WTC11 (cell line): ENCODE results near the gene KLHL1. TPM values are rescaled to one million over a fixed set of nuclear protein-coding genes. Genes with fewer than 3 reads are reported as not detected.

Experiments
- ATAC-seq: fragments of 200-7000 bp; cut with Tn5 transposase; 2 replicates; pipeline ENCODE4 v1.10.0; 2021; ENCODE audit warnings: mild to moderate bottlenecking, moderate library complexity
- CTCF ChIA-PET: fragments of 300-600 bp; sonication (Branson Sonifier 250); formaldehyde crosslinking; loops from one replicate; lab custom pipeline; 2021; ENCODE audit warnings: antibody characterized with exemption; lab: Charles Lee
- POLR2A ChIA-PET: fragments of 350-600 bp; sonication (Branson Sonifier 250); formaldehyde crosslinking; loops from one replicate; lab custom pipeline; 2021; ENCODE audit warnings: antibody characterized with exemption; lab: Charles Lee
- DNase-seq: peaks from one replicate; pipeline ENCODE4 v3.0.0; 2021; ENCODE audit warnings: low spot score
- H3K27ac Mint-ChIP-seq: 2 replicates; pipeline ENCODE4 v1.8.0; 2021; ENCODE audit warnings: mixed read lengths
- H3K27me3 Mint-ChIP-seq: 2 replicates; pipeline ENCODE4 v1.8.0; 2021; ENCODE audit warnings: low read depth, mild to moderate bottlenecking, moderate library complexity, mixed read lengths
- H3K36me3 Mint-ChIP-seq: 2 replicates; pipeline ENCODE4 v1.8.0; 2021; ENCODE audit warnings: mixed read lengths
- H3K4me1 Mint-ChIP-seq: 2 replicates; pipeline ENCODE4 v1.8.0; 2022; ENCODE audit warnings: mixed read lengths
- H3K4me3 Mint-ChIP-seq: 2 replicates; pipeline ENCODE4 v1.8.0; 2021; ENCODE audit warnings: mild to moderate bottlenecking, moderate library complexity, mixed read lengths
- H3K9me3 Mint-ChIP-seq: 2 replicates; pipeline ENCODE4 v1.8.0; 2021; ENCODE audit warnings: mixed read lengths
- ATF2 ChIP-seq: sonication (generic); formaldehyde crosslinking; IDR thresholded peaks from 2 replicates; pipeline ENCODE4 v1.8.1; 2022; ENCODE audit warnings: low read depth, missing genetic modification reagents, borderline replicate concordance
- ATF3 ChIP-seq: sonication (generic); formaldehyde crosslinking; conservative IDR thresholded peaks from 2 replicates; pipeline ENCODE4 v1.8.1; 2022; ENCODE audit warnings: mild to moderate bottlenecking, missing genetic modification reagents
- IRF2 ChIP-seq: sonication (generic); formaldehyde crosslinking; IDR thresholded peaks from 2 replicates; pipeline ENCODE4 v1.8.0; 2022; ENCODE audit warnings: low read depth, missing genetic modification reagents, borderline replicate concordance
- KAT7 ChIP-seq: sonication (generic); formaldehyde crosslinking; IDR thresholded peaks from 2 replicates; pipeline ENCODE4 v1.8.1; 2023; ENCODE audit warnings: missing genetic modification reagents, mild to moderate bottlenecking, borderline replicate concordance
- STAT6 ChIP-seq: sonication (generic); formaldehyde crosslinking; conservative IDR thresholded peaks from 2 replicates; pipeline ENCODE4 v1.8.1; 2023; ENCODE audit warnings: mild to moderate bottlenecking, low read depth, missing genetic modification reagents, moderate library complexity
- TCF7 ChIP-seq: sonication (generic); formaldehyde crosslinking; IDR thresholded peaks from 2 replicates; pipeline ENCODE4 v1.8.0; 2022; ENCODE audit warnings: mild to moderate bottlenecking, low read depth, missing genetic modification reagents, moderate library complexity
- TP53 ChIP-seq: sonication (generic); formaldehyde crosslinking; IDR thresholded peaks from 2 replicates; pipeline ENCODE4 v1.8.1; 2023; ENCODE audit warnings: mild to moderate bottlenecking, missing genetic modification reagents
- ZNF263 ChIP-seq: sonication (generic); formaldehyde crosslinking; IDR thresholded peaks from 2 replicates; pipeline ENCODE4 v1.8.1; 2022; ENCODE audit warnings: low read depth, mild to moderate bottlenecking, moderate library complexity, missing genetic modification reagents
- ZSCAN18 ChIP-seq: fragments of 250-450 bp; sonication (Bioruptor Pico); IDR thresholded peaks from 2 replicates; pipeline ENCODE4 v2.1.2; 2022; ENCODE audit warnings: mild to moderate bottlenecking, moderate library complexity
- total RNA-seq: library from RNA; stranded (reverse); gene quantifications from 3 replicates; pipeline ENCODE4 v1.2.3, GENCODE V29; 2021
- TF ChIP-seq, protein P1 (sequence below): fragments of 250-450 bp; sonication (Bioruptor Pico); IDR thresholded peaks from 2 replicates; pipeline ENCODE4 v1.9.0; 2021; ENCODE audit warnings: mild to moderate bottlenecking
- TF ChIP-seq, protein P2 (sequence below): sonication (generic); formaldehyde crosslinking; IDR thresholded peaks from 2 replicates; pipeline ENCODE4 v1.8.0; 2022; ENCODE audit warnings: missing genetic modification reagents
- TF ChIP-seq, protein P3 (sequence below): sonication (generic); formaldehyde crosslinking; IDR thresholded peaks from 2 replicates; pipeline ENCODE4 v1.8.1; 2022; ENCODE audit warnings: missing genetic modification reagents, borderline replicate concordance
- TF ChIP-seq, protein P4 (sequence below): sonication (generic); formaldehyde crosslinking; IDR thresholded peaks from 2 replicates; pipeline ENCODE4 v1.8.0; 2023; ENCODE audit warnings: missing genetic modification reagents, mild to moderate bottlenecking, borderline replicate concordance

KLHL1 gene
- total RNA-seq, 1 experiment from 2014 or later = not detected

DNA sequence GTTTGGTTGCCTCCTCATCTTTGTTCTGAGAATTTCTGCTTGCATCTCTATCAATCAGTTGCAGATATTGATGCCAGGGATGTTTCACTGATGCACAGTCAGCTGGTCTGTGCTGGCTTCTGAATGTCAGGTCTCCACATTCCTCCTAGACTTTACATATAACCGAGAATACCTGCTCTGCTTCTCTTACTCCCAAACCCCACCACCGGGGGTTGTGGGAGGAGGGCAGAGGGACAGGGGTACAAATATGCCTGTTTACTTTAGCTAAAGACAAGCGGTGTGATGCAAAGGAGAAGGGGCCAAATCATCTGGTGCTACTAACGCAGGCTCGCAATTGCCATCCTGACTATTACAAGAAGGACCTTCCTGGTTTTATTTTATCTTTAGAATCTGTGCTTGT lies 17.4 kb upstream of the KLHL1 start:
- no peak overlapping the region for H3K4me3 Mint-ChIP-seq
- peaks cover 8% of the 10 kb centered on the region for H3K4me1 Mint-ChIP-seq
- ChIA-PET CTCF (interaction anchor here (0.6 kb wide), 1 partner anchor 147 kb away, joined by 3 read pairs; no protein-coding TSS in a partner anchor), POLR2A (no interaction called here)
- no peak overlapping the region for H3K27ac Mint-ChIP-seq
- peak; percentile 90 for ATAC-seq
- H3K9me3 Mint-ChIP-seq = no peaks in the 10 kb centered on the region
- H3K36me3 Mint-ChIP-seq = no peaks in the 10 kb centered on the region
- no peak for TF ChIP-seq ATF2 (CRISPR knock-in tag)
- TF ChIP-seq, protein P1, sequence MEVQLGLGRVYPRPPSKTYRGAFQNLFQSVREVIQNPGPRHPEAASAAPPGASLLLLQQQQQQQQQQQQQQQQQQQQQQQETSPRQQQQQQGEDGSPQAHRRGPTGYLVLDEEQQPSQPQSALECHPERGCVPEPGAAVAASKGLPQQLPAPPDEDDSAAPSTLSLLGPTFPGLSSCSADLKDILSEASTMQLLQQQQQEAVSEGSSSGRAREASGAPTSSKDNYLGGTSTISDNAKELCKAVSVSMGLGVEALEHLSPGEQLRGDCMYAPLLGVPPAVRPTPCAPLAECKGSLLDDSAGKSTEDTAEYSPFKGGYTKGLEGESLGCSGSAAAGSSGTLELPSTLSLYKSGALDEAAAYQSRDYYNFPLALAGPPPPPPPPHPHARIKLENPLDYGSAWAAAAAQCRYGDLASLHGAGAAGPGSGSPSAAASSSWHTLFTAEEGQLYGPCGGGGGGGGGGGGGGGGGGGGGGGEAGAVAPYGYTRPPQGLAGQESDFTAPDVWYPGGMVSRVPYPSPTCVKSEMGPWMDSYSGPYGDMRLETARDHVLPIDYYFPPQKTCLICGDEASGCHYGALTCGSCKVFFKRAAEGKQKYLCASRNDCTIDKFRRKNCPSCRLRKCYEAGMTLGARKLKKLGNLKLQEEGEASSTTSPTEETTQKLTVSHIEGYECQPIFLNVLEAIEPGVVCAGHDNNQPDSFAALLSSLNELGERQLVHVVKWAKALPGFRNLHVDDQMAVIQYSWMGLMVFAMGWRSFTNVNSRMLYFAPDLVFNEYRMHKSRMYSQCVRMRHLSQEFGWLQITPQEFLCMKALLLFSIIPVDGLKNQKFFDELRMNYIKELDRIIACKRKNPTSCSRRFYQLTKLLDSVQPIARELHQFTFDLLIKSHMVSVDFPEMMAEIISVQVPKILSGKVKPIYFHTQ (CRISPR knock-in tag) = no peak
- no peaks in the 10 kb centered on the region for H3K27me3 Mint-ChIP-seq
- DNase-seq = peak; percentile 20

- Mint-ChIP-seq H3K9me3 (no peaks in the 10 kb centered on the region), H3K4me1 (no peaks in the 10 kb centered on the region), H3K36me3 (no peaks in the 10 kb centered on the region), H3K4me3 (no peak overlapping the region), H3K27ac (no peak overlapping the region), H3K27me3 (no peaks in the 10 kb centered on the region)
- ChIA-PET POLR2A (no interaction called here), CTCF (no interaction called here)
- DNase-seq (no peak), ATAC-seq (no peak)
- no peak for TF ChIP-seq ZNF263
- TF ChIP-seq ATF3 = no peak
- TF ChIP-seq, protein P2, sequence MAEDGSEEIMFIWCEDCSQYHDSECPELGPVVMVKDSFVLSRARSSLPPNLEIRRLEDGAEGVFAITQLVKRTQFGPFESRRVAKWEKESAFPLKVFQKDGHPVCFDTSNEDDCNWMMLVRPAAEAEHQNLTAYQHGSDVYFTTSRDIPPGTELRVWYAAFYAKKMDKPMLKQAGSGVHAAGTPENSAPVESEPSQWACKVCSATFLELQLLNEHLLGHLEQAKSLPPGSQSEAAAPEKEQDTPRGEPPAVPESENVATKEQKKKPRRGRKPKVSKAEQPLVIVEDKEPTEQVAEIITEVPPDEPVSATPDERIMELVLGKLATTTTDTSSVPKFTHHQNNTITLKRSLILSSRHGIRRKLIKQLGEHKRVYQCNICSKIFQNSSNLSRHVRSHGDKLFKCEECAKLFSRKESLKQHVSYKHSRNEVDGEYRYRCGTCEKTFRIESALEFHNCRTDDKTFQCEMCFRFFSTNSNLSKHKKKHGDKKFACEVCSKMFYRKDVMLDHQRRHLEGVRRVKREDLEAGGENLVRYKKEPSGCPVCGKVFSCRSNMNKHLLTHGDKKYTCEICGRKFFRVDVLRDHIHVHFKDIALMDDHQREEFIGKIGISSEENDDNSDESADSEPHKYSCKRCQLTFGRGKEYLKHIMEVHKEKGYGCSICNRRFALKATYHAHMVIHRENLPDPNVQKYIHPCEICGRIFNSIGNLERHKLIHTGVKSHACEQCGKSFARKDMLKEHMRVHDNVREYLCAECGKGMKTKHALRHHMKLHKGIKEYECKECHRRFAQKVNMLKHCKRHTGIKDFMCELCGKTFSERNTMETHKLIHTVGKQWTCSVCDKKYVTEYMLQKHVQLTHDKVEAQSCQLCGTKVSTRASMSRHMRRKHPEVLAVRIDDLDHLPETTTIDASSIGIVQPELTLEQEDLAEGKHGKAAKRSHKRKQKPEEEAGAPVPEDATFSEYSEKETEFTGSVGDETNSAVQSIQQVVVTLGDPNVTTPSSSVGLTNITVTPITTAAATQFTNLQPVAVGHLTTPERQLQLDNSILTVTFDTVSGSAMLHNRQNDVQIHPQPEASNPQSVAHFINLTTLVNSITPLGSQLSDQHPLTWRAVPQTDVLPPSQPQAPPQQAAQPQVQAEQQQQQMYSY (CRISPR knock-in tag) = no peak
- no peak for TF ChIP-seq TP53 (CRISPR knock-in tag)
- TF ChIP-seq STAT6 (CRISPR knock-in tag) = no peak
- TF ChIP-seq IRF2 (CRISPR knock-in tag) = no peak
- no peak for TF ChIP-seq ZSCAN18 (CRISPR knock-in tag)
- TF ChIP-seq, protein P3, sequence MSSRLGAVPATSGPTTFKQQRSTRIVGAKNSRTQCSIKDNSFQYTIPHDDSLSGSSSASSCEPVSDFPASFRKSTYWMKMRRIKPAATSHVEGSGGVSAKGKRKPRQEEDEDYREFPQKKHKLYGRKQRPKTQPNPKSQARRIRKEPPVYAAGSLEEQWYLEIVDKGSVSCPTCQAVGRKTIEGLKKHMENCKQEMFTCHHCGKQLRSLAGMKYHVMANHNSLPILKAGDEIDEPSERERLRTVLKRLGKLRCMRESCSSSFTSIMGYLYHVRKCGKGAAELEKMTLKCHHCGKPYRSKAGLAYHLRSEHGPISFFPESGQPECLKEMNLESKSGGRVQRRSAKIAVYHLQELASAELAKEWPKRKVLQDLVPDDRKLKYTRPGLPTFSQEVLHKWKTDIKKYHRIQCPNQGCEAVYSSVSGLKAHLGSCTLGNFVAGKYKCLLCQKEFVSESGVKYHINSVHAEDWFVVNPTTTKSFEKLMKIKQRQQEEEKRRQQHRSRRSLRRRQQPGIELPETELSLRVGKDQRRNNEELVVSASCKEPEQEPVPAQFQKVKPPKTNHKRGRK = no peak
- no peak for TF ChIP-seq TCF7 (CRISPR knock-in tag)
- TF ChIP-seq, protein P4, sequence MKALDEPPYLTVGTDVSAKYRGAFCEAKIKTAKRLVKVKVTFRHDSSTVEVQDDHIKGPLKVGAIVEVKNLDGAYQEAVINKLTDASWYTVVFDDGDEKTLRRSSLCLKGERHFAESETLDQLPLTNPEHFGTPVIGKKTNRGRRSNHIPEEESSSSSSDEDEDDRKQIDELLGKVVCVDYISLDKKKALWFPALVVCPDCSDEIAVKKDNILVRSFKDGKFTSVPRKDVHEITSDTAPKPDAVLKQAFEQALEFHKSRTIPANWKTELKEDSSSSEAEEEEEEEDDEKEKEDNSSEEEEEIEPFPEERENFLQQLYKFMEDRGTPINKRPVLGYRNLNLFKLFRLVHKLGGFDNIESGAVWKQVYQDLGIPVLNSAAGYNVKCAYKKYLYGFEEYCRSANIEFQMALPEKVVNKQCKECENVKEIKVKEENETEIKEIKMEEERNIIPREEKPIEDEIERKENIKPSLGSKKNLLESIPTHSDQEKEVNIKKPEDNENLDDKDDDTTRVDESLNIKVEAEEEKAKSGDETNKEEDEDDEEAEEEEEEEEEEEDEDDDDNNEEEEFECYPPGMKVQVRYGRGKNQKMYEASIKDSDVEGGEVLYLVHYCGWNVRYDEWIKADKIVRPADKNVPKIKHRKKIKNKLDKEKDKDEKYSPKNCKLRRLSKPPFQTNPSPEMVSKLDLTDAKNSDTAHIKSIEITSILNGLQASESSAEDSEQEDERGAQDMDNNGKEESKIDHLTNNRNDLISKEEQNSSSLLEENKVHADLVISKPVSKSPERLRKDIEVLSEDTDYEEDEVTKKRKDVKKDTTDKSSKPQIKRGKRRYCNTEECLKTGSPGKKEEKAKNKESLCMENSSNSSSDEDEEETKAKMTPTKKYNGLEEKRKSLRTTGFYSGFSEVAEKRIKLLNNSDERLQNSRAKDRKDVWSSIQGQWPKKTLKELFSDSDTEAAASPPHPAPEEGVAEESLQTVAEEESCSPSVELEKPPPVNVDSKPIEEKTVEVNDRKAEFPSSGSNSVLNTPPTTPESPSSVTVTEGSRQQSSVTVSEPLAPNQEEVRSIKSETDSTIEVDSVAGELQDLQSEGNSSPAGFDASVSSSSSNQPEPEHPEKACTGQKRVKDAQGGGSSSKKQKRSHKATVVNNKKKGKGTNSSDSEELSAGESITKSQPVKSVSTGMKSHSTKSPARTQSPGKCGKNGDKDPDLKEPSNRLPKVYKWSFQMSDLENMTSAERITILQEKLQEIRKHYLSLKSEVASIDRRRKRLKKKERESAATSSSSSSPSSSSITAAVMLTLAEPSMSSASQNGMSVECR = no peak
- no peak for TF ChIP-seq KAT7
These were observed 9.2 kb upstream of the KLHL1 start for GRCh38 chr13:70117338-70117905.
